GM13977 (cell line): Measurements from ENCODE around the gene MLANA.

ENCODE experiments used
- DNase-seq: peaks from one replicate; pipeline ENCODE4 v3.0.0; 2012; ENCODE audit warnings: low spot score
- in situ Hi-C: fragments of 300-500 bp; cut with MboI; formaldehyde crosslinking; loops from one replicate; pipeline ENCODE4 v1.12.0; 2022; ENCODE audit warnings: low sequenced_read_pairs, low pct_unique_long_range_greater_than_20kb, mixed read lengths, inconsistent platforms; ENCODE audit not compliant: unreplicated experiment
- TF ChIP-seq, protein P1 (sequence below): IDR thresholded peaks from 2 replicates; pipeline ENCODE4 v1.5.1; 2012; ENCODE audit warnings: mild to moderate bottlenecking, control low read depth; ENCODE audit not compliant: insufficient read depth; ENCODE audit errors: extremely low read depth, missing control alignments

MLANA gene

GRCh38 chr9:5866685-5867084 lies 24.0 kb upstream of the MLANA start:
- no peak for DNase-seq
- in situ Hi-C loops = no loop called here
- TF ChIP-seq, protein P1, sequence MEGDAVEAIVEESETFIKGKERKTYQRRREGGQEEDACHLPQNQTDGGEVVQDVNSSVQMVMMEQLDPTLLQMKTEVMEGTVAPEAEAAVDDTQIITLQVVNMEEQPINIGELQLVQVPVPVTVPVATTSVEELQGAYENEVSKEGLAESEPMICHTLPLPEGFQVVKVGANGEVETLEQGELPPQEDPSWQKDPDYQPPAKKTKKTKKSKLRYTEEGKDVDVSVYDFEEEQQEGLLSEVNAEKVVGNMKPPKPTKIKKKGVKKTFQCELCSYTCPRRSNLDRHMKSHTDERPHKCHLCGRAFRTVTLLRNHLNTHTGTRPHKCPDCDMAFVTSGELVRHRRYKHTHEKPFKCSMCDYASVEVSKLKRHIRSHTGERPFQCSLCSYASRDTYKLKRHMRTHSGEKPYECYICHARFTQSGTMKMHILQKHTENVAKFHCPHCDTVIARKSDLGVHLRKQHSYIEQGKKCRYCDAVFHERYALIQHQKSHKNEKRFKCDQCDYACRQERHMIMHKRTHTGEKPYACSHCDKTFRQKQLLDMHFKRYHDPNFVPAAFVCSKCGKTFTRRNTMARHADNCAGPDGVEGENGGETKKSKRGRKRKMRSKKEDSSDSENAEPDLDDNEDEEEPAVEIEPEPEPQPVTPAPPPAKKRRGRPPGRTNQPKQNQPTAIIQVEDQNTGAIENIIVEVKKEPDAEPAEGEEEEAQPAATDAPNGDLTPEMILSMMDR = no peak

DNA sequence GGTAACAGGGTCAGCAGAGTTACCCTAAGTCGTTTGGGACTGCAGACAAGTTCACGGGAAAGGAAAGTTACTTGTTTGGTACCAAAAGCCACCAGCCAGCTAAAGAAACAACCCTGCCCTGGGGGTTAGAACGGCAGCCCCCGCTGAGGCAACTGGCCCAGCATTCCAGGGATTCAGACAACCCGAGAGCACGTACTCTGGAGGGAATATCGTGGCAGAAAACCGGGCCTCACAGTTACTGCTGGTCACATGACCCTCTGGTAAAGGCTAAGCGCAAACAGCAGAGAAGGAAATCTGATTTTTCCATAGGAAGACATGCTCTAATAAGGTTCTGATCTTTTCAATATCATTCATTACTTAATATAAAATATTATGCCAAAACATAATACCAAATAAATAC lies 22.5 kb upstream of the MLANA start:
- TF ChIP-seq, protein P1 = no peak
- no peak for DNase-seq
- in situ Hi-C loops = no loop called here

- TF ChIP-seq, protein P1 = peak; percentile 45
- DNase-seq = peak; percentile 37
- in situ Hi-C loops = no loop called here
These were observed 21.2 kb upstream of the MLANA start for GRCh38 chr9:5869315-5870019.

DNA sequence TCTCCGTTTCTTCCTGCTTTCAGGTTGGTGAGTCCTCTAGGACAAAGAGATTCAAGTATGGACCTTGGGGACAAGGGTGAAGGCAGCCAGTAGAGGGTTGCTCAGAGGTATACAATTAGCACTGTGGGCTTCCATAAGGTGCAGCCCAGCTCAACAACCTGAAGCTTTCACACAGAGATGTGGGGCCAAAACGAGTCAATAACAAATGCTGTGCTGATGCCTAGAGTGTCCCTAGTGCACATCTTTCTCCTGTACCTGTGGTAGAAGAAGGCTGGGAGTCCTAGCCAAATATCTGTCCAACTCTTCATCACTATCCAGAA lies 20.7 kb upstream of the MLANA start:
- in situ Hi-C loops = no loop called here
- TF ChIP-seq, protein P1 = no peak
- DNase-seq = no peak

GRCh38 chr9:5870691-5871090 lies 20.0 kb upstream of the MLANA start:
- in situ Hi-C loops = no loop called here
- TF ChIP-seq, protein P1 = no peak
- no peak for DNase-seq

- TF ChIP-seq, protein P1 = no peak
- in situ Hi-C loops = no loop called here
- no peak for DNase-seq
These were observed 18.9 kb upstream of the MLANA start for GRCh38 chr9:5871785-5872184.

DNA sequence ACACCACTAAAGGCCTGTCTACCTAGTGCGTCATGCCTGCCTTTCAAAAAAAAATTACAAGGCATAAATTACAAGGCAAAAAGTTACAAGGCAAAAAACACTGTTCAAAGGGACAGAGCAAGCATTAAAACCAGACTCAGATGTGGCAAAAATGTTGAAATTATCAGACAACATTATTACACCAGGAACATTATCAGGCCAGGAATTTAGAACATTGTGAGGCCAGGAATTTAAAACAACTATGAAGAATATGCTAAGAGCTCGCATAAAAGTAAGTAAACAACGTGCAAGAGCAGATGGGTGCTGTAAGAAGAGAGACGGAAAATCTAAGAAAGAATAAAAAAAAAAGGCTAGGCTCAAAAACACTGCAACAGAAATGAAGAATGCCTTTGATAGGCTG lies 18.2 kb upstream of the MLANA start:
- no peak for DNase-seq
- TF ChIP-seq, protein P1 = no peak
- in situ Hi-C loops = no loop called here
